ENCODE data around the gene PDCD11. TPM values are rescaled to one million over a fixed set of nuclear protein-coding genes. Genes with fewer than 3 reads are reported as not detected.

The PDCD11 gene
- polyA plus RNA-seq, 2 of the 4 experiments (the other 2 are of a cell fraction), result 26.2 to 32.6 TPM

DNA sequence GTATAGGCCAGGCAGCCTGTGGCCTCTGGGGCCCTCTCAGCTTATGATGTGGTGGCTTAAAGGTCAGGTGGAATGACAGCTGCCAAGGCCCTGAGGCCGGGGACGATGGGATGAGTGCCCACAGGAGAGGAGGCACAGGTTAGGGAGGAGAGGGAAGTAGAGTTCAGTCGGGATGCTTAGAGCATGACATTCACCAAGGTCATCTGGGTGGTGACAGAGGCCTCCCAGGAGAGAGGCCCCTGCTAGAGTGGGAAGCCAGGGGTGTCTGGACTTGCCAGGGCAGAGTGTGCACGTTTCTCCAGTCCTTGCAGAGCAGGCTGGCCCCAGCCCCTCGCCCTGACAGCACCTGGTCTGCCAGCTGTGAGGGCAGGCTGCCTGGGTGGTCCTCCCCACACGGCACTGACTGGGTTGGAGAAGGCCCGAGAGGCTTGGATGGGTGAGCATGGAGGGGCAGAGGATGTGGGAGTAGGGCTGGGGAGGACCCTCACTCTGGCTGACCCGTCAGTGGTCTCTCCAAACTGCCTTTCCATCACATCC, 60.8 kb downstream of the PDCD11 start:
- no peak for ATAC-seq
- CTCF ChIA-PET, result interaction anchor here (1.0 to 1.3 kb wide), 2 partner anchors 15 to 18 kb away, joined by 3 to 4 read pairs; no protein-coding TSS in a partner anchor
- no peak for FAIRE-seq
- 69% methylated on average over 8 of the region's 8 CpGs for WGBS (ENCODE audit: missing lambda C conversion rate)
- Histone ChIP-seq H3K9me3 (no peaks in the 10 kb centered on the region), H3K4me1 (no peaks in the 10 kb centered on the region), H3K4me3 (no peak overlapping the region), H3K4me2 (no peak overlapping the region), H3K27ac (no peak overlapping the region)
- no peak for DNase-seq (ENCODE audit: low read depth in 1 of 2, low spot score in 1 of 2)
- TF ChIP-seq NFE2L2 (conservative IDR thresholded peaks at IDR 0.05; ENCODE audit: low read length), result no peak
- POLR2A ChIA-PET, result no interaction called here

DNA sequence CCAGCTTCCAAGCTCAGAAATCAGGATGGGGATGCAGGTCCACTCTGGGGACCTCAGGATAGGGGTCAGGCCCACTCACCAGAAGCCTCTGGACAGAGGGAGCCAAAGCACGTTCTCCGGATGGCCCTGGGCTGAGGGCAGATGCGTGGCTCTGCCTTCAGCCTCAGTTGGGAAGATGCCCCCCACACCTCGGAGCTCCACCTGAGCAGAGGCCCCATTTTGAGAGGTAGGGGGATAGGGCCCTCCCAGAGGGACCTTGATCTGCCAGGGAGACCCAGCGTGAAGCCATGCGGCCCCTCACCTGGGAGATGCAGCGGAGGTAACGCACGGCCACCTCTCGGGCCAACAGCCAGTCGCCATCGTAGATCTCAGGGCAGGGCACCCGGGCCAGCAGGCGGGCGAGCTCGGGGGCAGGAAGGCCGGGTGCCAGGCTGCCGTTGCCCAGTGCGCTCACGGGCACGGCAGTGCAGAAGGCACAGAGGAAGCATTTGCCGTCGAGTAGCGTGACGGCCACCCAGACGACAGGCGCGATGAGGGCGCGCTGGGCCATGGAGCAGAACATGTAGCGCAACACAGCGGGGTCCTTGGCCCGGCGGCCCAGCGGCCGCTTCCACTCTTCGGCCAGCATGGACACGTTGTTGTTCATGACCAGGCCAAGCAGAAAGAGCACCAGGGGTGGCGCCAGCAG, 61.6 kb downstream of the PDCD11 start:
- no peaks in the 10 kb centered on the region for H3K4me1 ChIP-seq
- FAIRE-seq (no peak), ATAC-seq (no peak), DNase-seq (ENCODE audit: low read depth in 1 of 2, low spot score in 1 of 2) (no peak)
- WGBS (ENCODE audit: missing lambda C conversion rate), result 89% methylated on average over 20 of the region's 39 CpGs
- no peaks in the 10 kb centered on the region for H3K9me3 ChIP-seq
- no peak for TF ChIP-seq TP53 (CRISPR knock-in tag; IDR thresholded peaks at IDR 0.05)
- no peak for TF ChIP-seq JUN (IDR thresholded peaks at IDR 0.05)
- no peak overlapping the region for H3K4me3 ChIP-seq
- no peak overlapping the region for H3K27ac ChIP-seq
- POLR2A ChIA-PET, result no interaction called here
- CTCF ChIA-PET, result interaction anchor here (1.0 to 1.3 kb wide), 3 partner anchors 16 to 41 kb away, joined by 3 to 4 read pairs (median 3); no protein-coding TSS in a partner anchor
- H3K4me2 ChIP-seq, result no peak overlapping the region

DNA sequence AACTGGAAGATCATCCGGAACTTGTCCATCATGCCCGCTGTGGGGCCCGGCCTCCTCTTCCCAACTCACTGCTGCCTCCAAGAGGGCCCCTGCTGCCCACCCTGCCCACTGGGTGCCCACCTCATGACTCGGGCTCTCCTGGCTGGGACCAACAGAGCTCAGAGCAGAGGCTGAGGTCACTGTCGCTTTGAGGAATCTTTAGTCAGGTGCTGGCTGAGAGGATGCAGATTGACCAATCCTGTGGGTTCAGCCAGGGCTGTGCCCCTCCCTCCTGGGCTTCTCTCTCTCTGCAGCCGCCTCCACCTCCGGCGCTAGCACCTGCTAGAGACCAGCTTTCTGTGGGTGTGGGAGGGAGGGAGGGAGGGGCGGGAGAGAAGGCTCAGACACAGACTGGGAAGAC, 62.3 kb downstream of the PDCD11 start, which contains the start of gene CALHM1:
Gene CALHM1, minus strand, starts transcription at position 181 of the 400 bp plus-strand sequence. Its CDS starts 149 bp downstream, at position 32.
- Histone ChIP-seq H3K27ac (no peak within 1 kb of the TSS), H3K4me2 (no peak within 1 kb of the TSS), H3K9me3 (no peaks in the 10 kb centered on the region), H3K4me3 (no peak within 1 kb of the TSS), H3K4me1 (no peaks in the 10 kb centered on the region)
- ChIA-PET POLR2A (no interaction called here), CTCF (interaction anchor here (1.2 kb wide), 1 partner anchor 42 kb away, joined by 3 read pairs; no protein-coding TSS in a partner anchor)
- no peak for FAIRE-seq
- TF ChIP-seq GATA3 (IDR thresholded peaks at IDR 0.05; ENCODE audit: borderline replicate concordance) (no peak), CEBPB (IDR thresholded peaks at IDR 0.05) (no peak)
- 76% methylated on average over 8 of the region's 9 CpGs for WGBS (ENCODE audit: missing lambda C conversion rate)
- ATAC-seq, result peak in 1 of 2 experiments; percentile 27; a peak in 3 of 6 replicates
- no peak for DNase-seq (ENCODE audit: low read depth in 1 of 2, low spot score in 1 of 2)

DNA sequence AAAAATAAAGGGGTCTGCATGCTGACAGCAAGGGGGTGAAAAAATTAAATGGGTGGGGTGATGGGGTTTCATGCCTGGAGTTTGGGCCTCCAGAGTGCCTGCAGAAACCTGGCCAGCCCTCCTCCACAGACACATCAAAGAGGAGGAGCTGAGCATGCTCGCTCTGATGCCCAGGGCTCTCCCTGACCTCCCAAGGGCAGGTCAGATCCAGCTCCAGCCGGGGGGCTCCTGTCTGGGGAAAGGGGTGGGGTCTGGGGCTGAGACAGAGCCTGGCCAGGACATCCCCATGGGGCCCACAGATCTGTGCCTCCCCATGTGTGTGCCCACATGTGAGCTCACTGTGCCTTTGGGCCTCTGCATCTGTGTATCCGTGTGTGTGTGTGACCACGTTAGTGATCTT, 63.2 kb downstream of the PDCD11 start:
- Histone ChIP-seq H3K9me3 (no peaks in the 10 kb centered on the region), H3K4me3 (no peak overlapping the region), H3K27ac (no peak overlapping the region), H3K4me1 (no peaks in the 10 kb centered on the region), H3K4me2 (no peak overlapping the region)
- FAIRE-seq (no peak), ATAC-seq (no peak), DNase-seq (ENCODE audit: low read depth in 1 of 2, low spot score in 1 of 2) (no peak)
- ChIA-PET POLR2A (no interaction called here), CTCF (no interaction called here)
- 37% methylated on average over 4 of the region's 4 CpGs for WGBS (ENCODE audit: missing lambda C conversion rate)
- no peak for TF ChIP-seq RAD21 (conservative IDR thresholded peaks at IDR 0.05 in 1 of 2, IDR thresholded peaks at IDR 0.05 in 1 of 2)
- no peak for TF ChIP-seq POLR2AphosphoS2 (conservative IDR thresholded peaks at IDR 0.05; ENCODE audit: low read length)
- TF ChIP-seq HDAC2 (IDR thresholded peaks at IDR 0.05), result no peak
- TF ChIP-seq, protein P1, sequence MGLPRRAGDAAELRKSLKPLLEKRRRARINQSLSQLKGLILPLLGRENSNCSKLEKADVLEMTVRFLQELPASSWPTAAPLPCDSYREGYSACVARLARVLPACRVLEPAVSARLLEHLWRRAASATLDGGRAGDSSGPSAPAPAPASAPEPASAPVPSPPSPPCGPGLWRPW (IDR thresholded peaks at IDR 0.05), result no peak
- TF ChIP-seq, protein P2, sequence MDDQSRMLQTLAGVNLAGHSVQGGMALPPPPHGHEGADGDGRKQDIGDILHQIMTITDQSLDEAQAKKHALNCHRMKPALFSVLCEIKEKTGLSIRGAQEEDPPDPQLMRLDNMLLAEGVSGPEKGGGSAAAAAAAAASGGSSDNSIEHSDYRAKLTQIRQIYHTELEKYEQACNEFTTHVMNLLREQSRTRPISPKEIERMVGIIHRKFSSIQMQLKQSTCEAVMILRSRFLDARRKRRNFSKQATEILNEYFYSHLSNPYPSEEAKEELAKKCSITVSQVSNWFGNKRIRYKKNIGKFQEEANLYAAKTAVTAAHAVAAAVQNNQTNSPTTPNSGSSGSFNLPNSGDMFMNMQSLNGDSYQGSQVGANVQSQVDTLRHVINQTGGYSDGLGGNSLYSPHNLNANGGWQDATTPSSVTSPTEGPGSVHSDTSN (IDR thresholded peaks at IDR 0.05), result no peak
- no peak for TF ChIP-seq RNF2 (IDR thresholded peaks at IDR 0.05; ENCODE audit: borderline replicate concordance, low read depth)
- no peak for TF ChIP-seq CBX8 (IDR thresholded peaks at IDR 0.05)
- no peak for TF ChIP-seq KDM5A (IDR thresholded peaks at IDR 0.05)
- TF ChIP-seq FOSL2 (IDR thresholded peaks at IDR 0.05), result no peak
- TF ChIP-seq FOSL2 (CRISPR knock-in tag; IDR thresholded peaks at IDR 0.05), result no peak
- no peak for TF ChIP-seq CHD4 (IDR thresholded peaks at IDR 0.05; ENCODE audit: borderline replicate concordance)
- TF ChIP-seq ZSCAN20 (CRISPR knock-in tag; IDR thresholded peaks at IDR 0.05), result no peak
- no peak for TF ChIP-seq GATA3 (IDR thresholded peaks at IDR 0.05; ENCODE audit: borderline replicate concordance)
- TF ChIP-seq, protein P3, sequence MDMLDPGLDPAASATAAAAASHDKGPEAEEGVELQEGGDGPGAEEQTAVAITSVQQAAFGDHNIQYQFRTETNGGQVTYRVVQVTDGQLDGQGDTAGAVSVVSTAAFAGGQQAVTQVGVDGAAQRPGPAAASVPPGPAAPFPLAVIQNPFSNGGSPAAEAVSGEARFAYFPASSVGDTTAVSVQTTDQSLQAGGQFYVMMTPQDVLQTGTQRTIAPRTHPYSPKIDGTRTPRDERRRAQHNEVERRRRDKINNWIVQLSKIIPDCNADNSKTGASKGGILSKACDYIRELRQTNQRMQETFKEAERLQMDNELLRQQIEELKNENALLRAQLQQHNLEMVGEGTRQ (IDR thresholded peaks at IDR 0.05), result no peak
- TF ChIP-seq JUN (IDR thresholded peaks at IDR 0.05), result no peak
- TF ChIP-seq, protein P4, sequence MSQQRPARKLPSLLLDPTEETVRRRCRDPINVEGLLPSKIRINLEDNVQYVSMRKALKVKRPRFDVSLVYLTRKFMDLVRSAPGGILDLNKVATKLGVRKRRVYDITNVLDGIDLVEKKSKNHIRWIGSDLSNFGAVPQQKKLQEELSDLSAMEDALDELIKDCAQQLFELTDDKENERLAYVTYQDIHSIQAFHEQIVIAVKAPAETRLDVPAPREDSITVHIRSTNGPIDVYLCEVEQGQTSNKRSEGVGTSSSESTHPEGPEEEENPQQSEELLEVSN (IDR thresholded peaks at IDR 0.05; ENCODE audit: borderline replicate concordance, low read depth), result no peak
- TF ChIP-seq TFCP2L1 (CRISPR knock-in tag; IDR thresholded peaks at IDR 0.05), result no peak
- no peak for TF ChIP-seq CHD2 (IDR thresholded peaks at IDR 0.05; ENCODE audit: low read length, partially characterized antibody)
- TF ChIP-seq ZFP36 (IDR thresholded peaks at IDR 0.05; ENCODE audit: borderline replicate concordance, partially characterized antibody), result no peak
